DOHH2 (cell line): ENCODE data around the gene CIB4.

Experiments
- H3F3A ChIP-seq: fragments of 200-600 bp; sonication (generic), shearing (Covaris generic); 2 replicates; pipeline ENCODE4 v1.6.0; 2016; ENCODE audit warnings: antibody characterized with exemption, mild to moderate bottlenecking; ENCODE audit not compliant: control insufficient read depth, insufficient read depth
- H3K27ac ChIP-seq: fragments of 200-600 bp; sonication (generic); 2 replicates; pipeline ENCODE4 v1.5.1; 2014; ENCODE audit warnings: low read depth, mild to moderate bottlenecking, low read length, moderate library complexity
- H3K27me3 ChIP-seq: fragments of 200-600 bp; sonication (generic); 2 replicates; pipeline ENCODE4 v1.6.1; 2014; ENCODE audit warnings: mild to moderate bottlenecking, low read length, mixed read lengths; ENCODE audit not compliant: control insufficient read depth
- H3K36me3 ChIP-seq: fragments of 200-600 bp; sonication (generic); 2 replicates; pipeline ENCODE4 v1.6.1; 2014; ENCODE audit warnings: mild to moderate bottlenecking, low read length, moderate library complexity, mixed read lengths; ENCODE audit not compliant: control insufficient read depth
- H3K4me1 ChIP-seq: fragments of 200-600 bp; sonication (generic); 2 replicates; pipeline ENCODE4 v1.6.1; 2014; ENCODE audit warnings: mild to moderate bottlenecking, low read length, mixed read lengths; ENCODE audit not compliant: control insufficient read depth
- H3K4me2 ChIP-seq: fragments of 200-600 bp; sonication (generic); 2 replicates; pipeline ENCODE4 v1.6.0; 2014; ENCODE audit warnings: mild to moderate bottlenecking, low read length, moderate library complexity
- H3K4me3 ChIP-seq: fragments of 200-600 bp; sonication (generic); 2 replicates; pipeline ENCODE4 v1.5.1; 2014; ENCODE audit warnings: mild to moderate bottlenecking, low read length, mixed read lengths
- H3K79me2 ChIP-seq: fragments of 200-600 bp; sonication (generic); 2 replicates; pipeline ENCODE4 v1.6.1; 2014; ENCODE audit warnings: mild to moderate bottlenecking, low read length, mixed read lengths; ENCODE audit not compliant: control insufficient read depth
- H3K9me2 ChIP-seq: fragments of 200-600 bp; sonication (generic); replicated peaks from 2 replicates; pipeline ENCODE4 v1.6.1; 2014; ENCODE audit warnings: mild to moderate bottlenecking, low read length, mixed read lengths; ENCODE audit not compliant: control insufficient read depth
- H3K9me3 ChIP-seq: fragments of 200-600 bp; sonication (generic); 2 replicates; pipeline ENCODE4 v1.6.1; 2014; ENCODE audit warnings: antibody characterized with exemption, low read length, mixed read lengths; ENCODE audit not compliant: control insufficient read depth, insufficient read depth
- H4K20me1 ChIP-seq: fragments of 200-600 bp; sonication (generic); 2 replicates; pipeline ENCODE4 v1.6.0; 2014; ENCODE audit warnings: low read depth, mild to moderate bottlenecking, antibody characterized with exemption, low read length, moderate library complexity; ENCODE audit not compliant: control insufficient read depth, insufficient read depth
- CTCF ChIP-seq: fragments of 200-600 bp; sonication (generic); IDR thresholded peaks from one replicate; pipeline ENCODE4 v1.5.1; 2014; ENCODE audit warnings: antibody characterized with exemption, mild to moderate bottlenecking, low read depth, low read length; ENCODE audit not compliant: poor library complexity, severe bottlenecking
- EZH2phosphoT487 ChIP-seq: fragments of 200-600 bp; sonication (generic); IDR thresholded peaks from 2 replicates; pipeline ENCODE4 v1.6.1; 2017; ENCODE audit warnings: borderline replicate concordance, mild to moderate bottlenecking, antibody characterized with exemption, low read length, moderate library complexity, mixed read lengths

Gene CIB4

GRCh38 chr2:26573241-26573925 lies 67.8 kb downstream of the CIB4 start:
- no peaks in the 10 kb centered on the region for H3F3A ChIP-seq
- no peak overlapping the region for H3K27ac ChIP-seq
- H3K27me3 ChIP-seq: peaks cover 9% of the 10 kb centered on the region; the same call in 1 of the 2 replicates
- TF ChIP-seq EZH2phosphoT487: no peak
- no peaks in the 10 kb centered on the region for H3K9me3 ChIP-seq
- no peaks in the 10 kb centered on the region for H3K36me3 ChIP-seq
- no peak overlapping the region for H3K4me3 ChIP-seq
- no peaks in the 10 kb centered on the region; the same call in 1 of the 2 replicates for H4K20me1 ChIP-seq
- H3K4me2 ChIP-seq: no peak overlapping the region
- H3K4me1 ChIP-seq: no peaks in the 10 kb centered on the region
- H3K79me2 ChIP-seq: no peaks in the 10 kb centered on the region
- no peaks in the 10 kb centered on the region for H3K9me2 ChIP-seq

- H3K27me3 ChIP-seq: peaks cover 9% of the 10 kb centered on the region; the same call in 1 of the 2 replicates
- no peaks in the 10 kb centered on the region for H3K4me1 ChIP-seq
- H3K9me3 ChIP-seq: no peaks in the 10 kb centered on the region
- H3K4me2 ChIP-seq: no peak overlapping the region
- no peaks in the 10 kb centered on the region for H3F3A ChIP-seq
- TF ChIP-seq EZH2phosphoT487: no peak
- TF ChIP-seq CTCF: no peak
- no peaks in the 10 kb centered on the region; the same call in 1 of the 2 replicates for H4K20me1 ChIP-seq
- H3K9me2 ChIP-seq: no peaks in the 10 kb centered on the region
- no peaks in the 10 kb centered on the region for H3K36me3 ChIP-seq
- no peaks in the 10 kb centered on the region for H3K79me2 ChIP-seq
- H3K27ac ChIP-seq: no peak overlapping the region
- H3K4me3 ChIP-seq: no peak overlapping the region
Observed at GRCh38 chr2:26572591-26572990, 68.6 kb downstream of the CIB4 start.

GRCh38 chr2:26571316-26571715 lies 69.8 kb downstream of the CIB4 start:
- TF ChIP-seq EZH2phosphoT487 (no peak), CTCF (no peak)
- no peaks in the 10 kb centered on the region for H3K9me2 ChIP-seq
- H3K79me2 ChIP-seq: no peaks in the 10 kb centered on the region
- H3K4me1 ChIP-seq: no peaks in the 10 kb centered on the region
- H3K36me3 ChIP-seq: no peaks in the 10 kb centered on the region
- no peaks in the 10 kb centered on the region for H3K9me3 ChIP-seq
- no peaks in the 10 kb centered on the region for H3F3A ChIP-seq
- no peak overlapping the region for H3K27ac ChIP-seq
- H4K20me1 ChIP-seq: no peaks in the 10 kb centered on the region
- H3K4me2 ChIP-seq: no peak overlapping the region
- H3K4me3 ChIP-seq: no peak overlapping the region
- peaks cover 11% of the 10 kb centered on the region; the same call in 1 of the 2 replicates for H3K27me3 ChIP-seq

- no peaks in the 10 kb centered on the region for H3K79me2 ChIP-seq
- H3K9me3 ChIP-seq: no peaks in the 10 kb centered on the region
- H3K27ac ChIP-seq: no peak overlapping the region
- peaks cover 21% of the 10 kb centered on the region; the same call in 1 of the 2 replicates for H3K27me3 ChIP-seq
- no peak overlapping the region for H3K4me3 ChIP-seq
- no peak overlapping the region for H3K4me2 ChIP-seq
- H3F3A ChIP-seq: no peaks in the 10 kb centered on the region
- H3K36me3 ChIP-seq: no peaks in the 10 kb centered on the region
- H3K9me2 ChIP-seq: no peaks in the 10 kb centered on the region
- TF ChIP-seq CTCF (no peak), EZH2phosphoT487 (no peak)
- H4K20me1 ChIP-seq: no peaks in the 10 kb centered on the region
- H3K4me1 ChIP-seq: no peaks in the 10 kb centered on the region
Observed at GRCh38 chr2:26570083-26570430, 71.1 kb downstream of the CIB4 start.
